Measurements from ENCODE around the gene FIG4. TPM values are rescaled to one million over a fixed set of nuclear protein-coding genes. Genes with fewer than 3 reads are reported as not detected.

FIG4 gene
- polyA plus RNA-seq, 3 donors: 27.2 to 65.3 (median 53.7) TPM

DNA sequence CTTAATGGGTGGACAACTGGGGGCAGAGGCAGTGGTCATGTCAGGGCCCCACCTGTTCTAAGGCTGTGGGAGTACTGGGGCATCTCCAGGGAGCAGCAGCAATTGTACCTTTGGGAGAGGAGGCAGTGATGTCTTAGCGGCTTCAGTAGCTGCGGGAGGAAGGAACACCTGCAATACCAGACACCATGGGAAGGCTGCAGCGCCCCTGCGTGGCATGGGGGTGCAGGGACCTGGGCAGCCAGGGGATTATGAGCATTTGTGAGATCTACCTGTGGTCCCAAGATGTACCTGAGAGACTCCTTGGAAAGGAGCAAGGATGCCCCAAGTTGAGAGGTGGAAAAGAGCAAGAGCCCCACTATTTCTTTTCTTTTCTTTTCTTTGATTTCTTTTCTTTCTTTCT, 174.9 kb downstream of the FIG4 start:
- DNase-seq: no peak
- intact Hi-C loops (cut with micrococcal nuclease): no loop called here
- H3K4me2 ChIP-seq (replicated peaks; ENCODE audit: extremely low read depth, low read length, poor library complexity, severe bottlenecking): no peak overlapping the region
- peaks cover 8 to 18% (median 14%) of the 10 kb centered on the region in 7 donors for H3K9me3 Mint-ChIP-seq
- no peaks in the 10 kb centered on the region for H3K36me3 ChIP-seq (replicated peaks in 1 of 2; ENCODE audit: control insufficient read depth in 1 of 2, insufficient read depth in 2 of 2, low read length in 2 of 2)
- no peak overlapping the region for H3K9ac ChIP-seq (ENCODE audit: insufficient read depth, low read length, poor library complexity, severe bottlenecking)
- H3K27me3 Mint-ChIP-seq (ENCODE audit: low read depth in 3 of 3): peaks cover 6 to 17% (median 7%) of the 10 kb centered on the region in 3 donors
- peaks cover 1% of the 10 kb centered on the region for H3K4me1 Mint-ChIP-seq
- peaks cover 0 to 3% of the 10 kb centered on the region in 2 donors for H3K27me3 ChIP-seq (ENCODE audit: control insufficient read depth in 2 of 2, insufficient read depth in 2 of 2, low read length in 2 of 2)
- peaks cover 0 to 5% of the 10 kb centered on the region in 2 donors for H3K9me3 ChIP-seq (replicated peaks in 1 of 2; ENCODE audit: control insufficient read depth in 1 of 2, insufficient read depth in 1 of 2, low read length in 2 of 2)
- H3K4me3 Mint-ChIP-seq: no peak overlapping the region
- H3K27ac Mint-ChIP-seq: no peak overlapping the region
- H3K4me3 ChIP-seq (replicated peaks in 1 of 3; ENCODE audit: low read depth in 2 of 3, low read length in 3 of 3): no peak overlapping the region
- no peaks in the 10 kb centered on the region for H3K4me1 ChIP-seq (ENCODE audit: control insufficient read depth in 1 of 2, insufficient read depth in 2 of 2, low read length in 2 of 2)
- H3K27ac ChIP-seq (ENCODE audit: low read depth in 1 of 2, low read length in 2 of 2): no peak overlapping the region
- WGBS (ENCODE audit: insufficient coverage): 87% methylated on average over 2 of the region's 4 CpGs
- TF ChIP-seq, protein P1, sequence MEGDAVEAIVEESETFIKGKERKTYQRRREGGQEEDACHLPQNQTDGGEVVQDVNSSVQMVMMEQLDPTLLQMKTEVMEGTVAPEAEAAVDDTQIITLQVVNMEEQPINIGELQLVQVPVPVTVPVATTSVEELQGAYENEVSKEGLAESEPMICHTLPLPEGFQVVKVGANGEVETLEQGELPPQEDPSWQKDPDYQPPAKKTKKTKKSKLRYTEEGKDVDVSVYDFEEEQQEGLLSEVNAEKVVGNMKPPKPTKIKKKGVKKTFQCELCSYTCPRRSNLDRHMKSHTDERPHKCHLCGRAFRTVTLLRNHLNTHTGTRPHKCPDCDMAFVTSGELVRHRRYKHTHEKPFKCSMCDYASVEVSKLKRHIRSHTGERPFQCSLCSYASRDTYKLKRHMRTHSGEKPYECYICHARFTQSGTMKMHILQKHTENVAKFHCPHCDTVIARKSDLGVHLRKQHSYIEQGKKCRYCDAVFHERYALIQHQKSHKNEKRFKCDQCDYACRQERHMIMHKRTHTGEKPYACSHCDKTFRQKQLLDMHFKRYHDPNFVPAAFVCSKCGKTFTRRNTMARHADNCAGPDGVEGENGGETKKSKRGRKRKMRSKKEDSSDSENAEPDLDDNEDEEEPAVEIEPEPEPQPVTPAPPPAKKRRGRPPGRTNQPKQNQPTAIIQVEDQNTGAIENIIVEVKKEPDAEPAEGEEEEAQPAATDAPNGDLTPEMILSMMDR (IDR thresholded peaks at IDR 0.05): no peak
- H4K20me1 ChIP-seq (ENCODE audit: insufficient read depth, low read length): no peaks in the 10 kb centered on the region
- no peak overlapping the region for H2AFZ ChIP-seq (ENCODE audit: insufficient read depth, low read depth, low read length, poor library complexity, severe bottlenecking)
- H3K79me2 ChIP-seq (ENCODE audit: insufficient read depth, low read length): no peaks in the 10 kb centered on the region
- no peaks in the 10 kb centered on the region for H3K36me3 Mint-ChIP-seq

DNA sequence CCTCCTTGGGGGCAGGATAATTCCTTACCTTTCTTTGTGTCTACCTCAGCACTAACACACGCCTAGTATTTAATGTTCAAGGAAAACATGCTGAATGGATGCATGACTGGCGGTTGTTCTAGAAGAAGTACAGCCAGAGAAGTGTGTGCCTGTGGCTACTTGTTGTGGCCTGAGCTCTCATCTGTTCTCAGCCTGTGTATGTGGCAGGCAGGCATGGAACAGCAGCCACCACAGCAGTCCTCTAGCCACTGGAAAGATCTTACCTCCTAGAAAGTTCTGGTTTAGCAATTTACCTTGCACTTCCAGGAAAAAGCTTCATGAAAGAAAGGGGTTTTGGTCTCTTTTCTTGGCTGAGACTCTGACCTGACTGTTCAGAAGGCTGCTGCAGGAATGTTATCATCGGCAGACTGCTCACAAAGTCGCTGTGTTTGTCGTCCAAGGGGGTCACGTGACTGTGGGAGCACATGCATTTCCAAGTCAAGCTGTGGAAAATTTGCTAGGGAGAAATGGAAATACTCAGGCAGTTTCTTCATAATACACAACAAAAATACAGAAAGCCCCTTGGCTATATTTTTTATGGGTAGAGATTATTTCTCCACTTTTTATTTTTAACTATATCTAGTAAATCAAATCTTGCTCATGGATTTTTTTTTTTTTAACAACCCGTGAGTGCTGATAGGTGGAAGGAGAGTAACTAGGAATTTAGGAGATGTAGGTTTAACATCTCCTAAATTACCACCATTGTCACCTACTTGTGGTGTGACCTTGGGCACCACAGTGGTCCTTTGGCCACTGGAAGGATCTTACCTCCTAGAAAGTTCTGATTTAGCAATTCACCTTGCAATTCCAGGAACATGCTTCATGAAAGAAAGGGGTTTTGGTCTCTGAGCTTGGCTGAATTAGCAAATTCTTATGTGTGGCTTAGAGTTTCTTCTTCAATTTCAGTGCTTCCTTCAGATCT, 176.2 kb downstream of the FIG4 start:
- H3K4me1 Mint-ChIP-seq: peaks cover 1% of the 10 kb centered on the region
- DNase-seq: no peak
- no peak overlapping the region for H3K27ac ChIP-seq (ENCODE audit: low read depth in 1 of 2, low read length in 2 of 2)
- H3K4me2 ChIP-seq (replicated peaks; ENCODE audit: extremely low read depth, low read length, poor library complexity, severe bottlenecking): no peak overlapping the region
- H3K9me3 ChIP-seq (replicated peaks in 1 of 2; ENCODE audit: control insufficient read depth in 1 of 2, insufficient read depth in 1 of 2, low read length in 2 of 2): peaks cover 0 to 4% of the 10 kb centered on the region in 2 donors
- no peaks in the 10 kb centered on the region for H3K36me3 ChIP-seq (replicated peaks in 1 of 2; ENCODE audit: control insufficient read depth in 1 of 2, insufficient read depth in 2 of 2, low read length in 2 of 2)
- H3K36me3 Mint-ChIP-seq: no peaks in the 10 kb centered on the region
- no peaks in the 10 kb centered on the region for H4K20me1 ChIP-seq (ENCODE audit: insufficient read depth, low read length)
- H2AFZ ChIP-seq (ENCODE audit: insufficient read depth, low read depth, low read length, poor library complexity, severe bottlenecking): no peak overlapping the region
- H3K79me2 ChIP-seq (ENCODE audit: insufficient read depth, low read length): no peaks in the 10 kb centered on the region
- no peak overlapping the region for H3K4me3 ChIP-seq (replicated peaks in 1 of 3; ENCODE audit: low read depth in 2 of 3, low read length in 3 of 3)
- H3K9ac ChIP-seq (ENCODE audit: insufficient read depth, low read length, poor library complexity, severe bottlenecking): no peak overlapping the region
- no peak overlapping the region for H3K27ac Mint-ChIP-seq
- 100% methylated on average over 1 of the region's 7 CpGs for WGBS (ENCODE audit: insufficient coverage)
- no peaks in the 10 kb centered on the region for H3K4me1 ChIP-seq (ENCODE audit: control insufficient read depth in 1 of 2, insufficient read depth in 2 of 2, low read length in 2 of 2)
- no peak overlapping the region for H3K4me3 Mint-ChIP-seq
- H3K9me3 Mint-ChIP-seq: peaks cover under 1 to 6% (median 5%) of the 10 kb centered on the region in 7 donors
- H3K27me3 Mint-ChIP-seq (ENCODE audit: low read depth in 3 of 3): peaks cover 6 to 12% (median 7%) of the 10 kb centered on the region in 3 donors
- intact Hi-C loops (cut with micrococcal nuclease): no loop called here
- peaks cover 0 to 3% of the 10 kb centered on the region in 2 donors for H3K27me3 ChIP-seq (ENCODE audit: control insufficient read depth in 2 of 2, insufficient read depth in 2 of 2, low read length in 2 of 2)
- TF ChIP-seq, protein P1 (IDR thresholded peaks at IDR 0.05): no peak
